Hepatocyte (in vitro differentiated cells): ENCODE results near the gene SERPINA3. TPM values are rescaled to one million over a fixed set of nuclear protein-coding genes. Genes with fewer than 3 reads are reported as not detected.

Experiments used
- DNase-seq: peaks from one replicate; pipeline ENCODE4 v3.0.0-alpha.2; 2016; ENCODE audit warnings: low spot score
- H2AFZ ChIP-seq: fragments of 200-600 bp; sonication (generic); 2 replicates; pipeline ENCODE4 v1.6.0; 2016; ENCODE audit warnings: antibody characterized with exemption, mild to moderate bottlenecking
- H3K27ac ChIP-seq: fragments of 200-600 bp; sonication (generic); 2 replicates; pipeline ENCODE4 v1.5.1; 2016; ENCODE audit warnings: mild to moderate bottlenecking
- H3K27me3 ChIP-seq: fragments of 200-600 bp; sonication (generic); 2 replicates; pipeline ENCODE4 v1.6.1; 2016
- H3K36me3 ChIP-seq: fragments of 200-600 bp; sonication (generic); replicated peaks from 2 replicates; pipeline ENCODE4 v1.5.1; 2016; ENCODE audit warnings: low read depth; ENCODE audit not compliant: insufficient read depth
- H3K4me1 ChIP-seq: fragments of 200-600 bp; sonication (generic); 2 replicates; pipeline ENCODE4 v1.5.1; 2016; ENCODE audit warnings: mild to moderate bottlenecking, moderate library complexity; ENCODE audit not compliant: insufficient read depth
- H3K4me2 ChIP-seq: fragments of 200-600 bp; sonication (generic); 2 replicates; pipeline ENCODE4 v1.6.0; 2016
- H3K4me3 ChIP-seq: fragments of 200-600 bp; sonication (generic); 2 replicates; pipeline ENCODE4 v1.5.1; 2016; ENCODE audit warnings: mild to moderate bottlenecking
- H3K79me2 ChIP-seq: fragments of 200-600 bp; sonication (generic); 2 replicates; pipeline ENCODE4 v1.6.0; 2017; ENCODE audit warnings: mild to moderate bottlenecking
- H3K9me2 ChIP-seq: fragments of 200-600 bp; sonication (generic); replicated peaks from 2 replicates; pipeline ENCODE4 v1.6.0; 2017; ENCODE audit warnings: mild to moderate bottlenecking; ENCODE audit not compliant: insufficient read depth
- H3K9me3 ChIP-seq: fragments of 200-600 bp; sonication (generic); 2 replicates; pipeline ENCODE4 v1.5.1; 2016; ENCODE audit warnings: low read depth, mild to moderate bottlenecking
- H4K20me1 ChIP-seq: fragments of 200-600 bp; sonication (generic); 2 replicates; pipeline ENCODE4 v1.6.0; 2016; ENCODE audit warnings: mild to moderate bottlenecking; ENCODE audit not compliant: insufficient read depth, poor library complexity, severe bottlenecking
- EZH2 ChIP-seq: fragments of 200-600 bp; sonication (generic); IDR thresholded peaks from 2 replicates; pipeline ENCODE4 v1.6.1; 2016; ENCODE audit warnings: antibody characterized with exemption, mild to moderate bottlenecking, borderline replicate concordance
- EZH2phosphoT487 ChIP-seq: fragments of 200-600 bp; sonication (generic); IDR thresholded peaks from one replicate; pipeline ENCODE4 v1.6.1; 2018; ENCODE audit warnings: antibody characterized with exemption, mild to moderate bottlenecking, low read depth, moderate library complexity; ENCODE audit not compliant: unreplicated experiment, severe bottlenecking
- WGBS: methylation state at CpG from one replicate; pipeline ENCODE4 v1.1.6; 2016; ENCODE audit warnings: low lambda C conversion rate; ENCODE audit errors: missing lambda C conversion rate; 5-methylcytosine and 5-hydroxymethylcytosine counted together
- polyA plus RNA-seq: library from polyadenylated mRNA; unstranded; fragments of >200 nt; fragmentation: Nextera tagmentation; extraction: Ambion mirVana; gene quantifications from 2 replicates; pipeline ENCODE4 v1.2.1, GENCODE V29; 2016
- total RNA-seq: library from RNA; depleted of rRNA; stranded (reverse); fragments of >200 nt; gene quantifications from 2 replicates; pipeline ENCODE4 v1.2.3, GENCODE V29; 2014
- TF ChIP-seq, protein P1 (sequence below): fragments of 200-600 bp; sonication (generic); IDR thresholded peaks from 2 replicates; pipeline ENCODE4 v1.5.1; 2016; ENCODE audit warnings: antibody characterized with exemption, mild to moderate bottlenecking; ENCODE audit not compliant: poor library complexity

The SERPINA3 gene
- total and polyA plus RNA-seq, 2 experiments from 2014 or later = 359 to 457 TPM

DNA sequence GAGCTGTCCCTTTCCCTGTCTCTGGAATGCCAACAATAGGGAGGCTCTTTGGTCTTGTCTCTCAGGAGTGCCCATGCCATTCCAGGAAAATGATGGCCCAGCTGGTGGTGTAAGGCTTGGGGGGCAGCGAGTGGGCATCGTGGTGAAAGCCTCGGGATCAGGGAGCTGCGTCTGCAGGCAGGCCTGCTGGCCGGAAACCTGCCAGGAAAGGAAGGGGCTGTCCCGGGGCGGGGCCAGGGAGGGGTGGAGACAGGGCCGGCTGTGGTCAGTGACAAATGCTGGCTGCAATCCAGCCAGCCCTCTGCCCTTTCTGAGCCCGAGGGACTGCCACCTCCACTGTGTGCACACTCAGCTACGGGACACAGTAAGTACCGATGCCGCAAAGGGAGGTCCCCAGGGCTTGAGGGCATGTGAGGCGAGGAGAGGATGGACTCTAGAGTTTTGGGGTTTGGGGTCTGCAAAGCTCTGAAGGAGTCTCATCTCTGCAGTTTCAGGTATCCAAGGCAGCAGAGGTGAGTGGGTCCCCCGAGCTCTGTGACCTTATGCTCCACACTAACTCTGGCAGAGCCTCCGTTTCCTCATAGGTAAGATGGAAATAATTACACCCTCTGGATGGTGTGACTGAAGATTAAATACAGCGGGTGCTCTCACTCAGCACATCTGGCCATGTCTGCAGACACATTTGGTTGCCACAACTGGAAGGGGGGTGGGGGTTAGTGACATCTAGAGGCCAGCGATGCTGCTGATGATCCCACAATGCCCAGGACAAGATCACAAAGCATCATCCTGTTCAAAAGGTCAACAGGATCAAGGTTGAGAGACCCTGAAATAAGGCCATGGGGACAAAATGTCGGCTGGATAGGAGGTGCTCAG lies 30.8 kb upstream of the SERPINA3 start, which contains the start of gene SERPINA5:
Gene SERPINA5 (plus strand): TSS at position 300 of the 873 bp plus-strand sequence. CDS start 5,937 bp downstream, outside the sequence.
- Histone ChIP-seq H2AFZ (no peak within 1 kb of the TSS), H3K9me2 (no peaks in the 10 kb centered on the region), H3K27ac (peak within 1 kb of the TSS; percentile 23), H3K9me3 (no peaks in the 10 kb centered on the region), H3K4me1 (peaks cover 10% of the 10 kb centered on the region), H3K36me3 (no peaks in the 10 kb centered on the region), H3K79me2 (no peaks in the 10 kb centered on the region), H3K4me3 (no peak within 1 kb of the TSS), H4K20me1 (no peaks in the 10 kb centered on the region), H3K27me3 (no peaks in the 10 kb centered on the region), H3K4me2 (peak within 1 kb of the TSS; percentile 51)
- WGBS = 67% methylated on average over 14 of the region's 18 CpGs
- peak; percentile 70 for DNase-seq
- TF ChIP-seq, protein P1, sequence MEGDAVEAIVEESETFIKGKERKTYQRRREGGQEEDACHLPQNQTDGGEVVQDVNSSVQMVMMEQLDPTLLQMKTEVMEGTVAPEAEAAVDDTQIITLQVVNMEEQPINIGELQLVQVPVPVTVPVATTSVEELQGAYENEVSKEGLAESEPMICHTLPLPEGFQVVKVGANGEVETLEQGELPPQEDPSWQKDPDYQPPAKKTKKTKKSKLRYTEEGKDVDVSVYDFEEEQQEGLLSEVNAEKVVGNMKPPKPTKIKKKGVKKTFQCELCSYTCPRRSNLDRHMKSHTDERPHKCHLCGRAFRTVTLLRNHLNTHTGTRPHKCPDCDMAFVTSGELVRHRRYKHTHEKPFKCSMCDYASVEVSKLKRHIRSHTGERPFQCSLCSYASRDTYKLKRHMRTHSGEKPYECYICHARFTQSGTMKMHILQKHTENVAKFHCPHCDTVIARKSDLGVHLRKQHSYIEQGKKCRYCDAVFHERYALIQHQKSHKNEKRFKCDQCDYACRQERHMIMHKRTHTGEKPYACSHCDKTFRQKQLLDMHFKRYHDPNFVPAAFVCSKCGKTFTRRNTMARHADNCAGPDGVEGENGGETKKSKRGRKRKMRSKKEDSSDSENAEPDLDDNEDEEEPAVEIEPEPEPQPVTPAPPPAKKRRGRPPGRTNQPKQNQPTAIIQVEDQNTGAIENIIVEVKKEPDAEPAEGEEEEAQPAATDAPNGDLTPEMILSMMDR = no peak
- TF ChIP-seq EZH2 (no peak), EZH2phosphoT487 (no peak)

DNA sequence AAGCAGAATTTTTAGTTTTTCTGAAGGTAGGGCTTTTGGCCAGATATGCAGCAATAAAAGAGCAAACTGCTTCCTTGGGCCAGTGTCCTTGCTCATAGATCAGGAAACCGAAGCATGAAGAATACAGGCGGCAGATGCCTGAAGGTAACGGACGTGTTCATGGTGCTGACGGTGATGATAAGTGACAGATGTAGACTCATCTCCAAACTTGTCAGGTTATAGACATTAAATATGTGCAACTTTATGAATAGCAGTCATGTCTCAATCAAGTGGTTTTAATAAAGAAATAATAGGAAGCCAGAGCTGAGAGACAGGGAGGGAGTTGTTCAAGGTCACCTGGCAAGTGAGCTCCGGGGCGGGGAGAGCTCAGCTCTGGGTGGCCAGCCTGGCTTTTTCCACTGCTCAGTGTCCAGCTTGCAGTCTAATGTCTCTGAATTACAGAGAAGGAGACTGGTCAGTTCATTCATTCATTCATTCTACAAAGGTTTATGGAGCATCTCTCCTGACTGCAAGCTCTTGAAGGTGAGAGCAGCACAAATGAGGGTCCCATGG lies 29.9 kb upstream of the SERPINA3 start:
- 78% methylated on average over 7 of the region's 7 CpGs for WGBS
- no peak for DNase-seq
- Histone ChIP-seq H3K4me1 (peaks cover 10% of the 10 kb centered on the region), H3K4me2 (peak overlapping the region; percentile 51), H3K9me2 (no peaks in the 10 kb centered on the region), H2AFZ (no peak overlapping the region), H3K9me3 (no peaks in the 10 kb centered on the region), H3K4me3 (no peak overlapping the region), H3K27me3 (no peaks in the 10 kb centered on the region), H3K79me2 (no peaks in the 10 kb centered on the region), H3K36me3 (no peaks in the 10 kb centered on the region), H3K27ac (peak overlapping the region; percentile 27), H4K20me1 (no peaks in the 10 kb centered on the region)
- TF ChIP-seq EZH2 (no peak), EZH2phosphoT487 (no peak)
- TF ChIP-seq, protein P1 = no peak

DNA sequence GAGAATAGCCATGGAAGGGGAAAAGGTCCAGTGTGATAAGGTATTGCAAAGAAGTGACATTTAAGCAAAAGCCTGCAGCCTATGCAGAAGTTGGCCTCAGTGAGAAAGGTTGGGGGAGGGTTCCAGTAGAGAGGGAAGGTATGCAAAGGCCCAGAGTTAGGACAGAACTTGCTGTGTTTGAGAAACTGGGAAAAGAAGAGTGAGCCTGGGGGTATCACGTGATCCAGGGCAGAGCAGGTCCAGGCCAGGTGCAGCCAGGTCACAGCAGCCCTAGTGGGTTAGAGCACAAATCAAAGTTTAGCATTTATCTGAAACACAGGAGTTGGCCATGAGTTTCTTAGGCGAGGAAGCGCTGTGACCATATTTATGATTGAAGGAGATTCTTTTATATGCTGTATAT lies 29.3 kb upstream of the SERPINA3 start:
- peak overlapping the region; percentile 51 for H3K4me2 ChIP-seq
- TF ChIP-seq EZH2phosphoT487 (no peak), EZH2 (no peak)
- TF ChIP-seq, protein P1 = no peak
- H3K9me3 ChIP-seq = no peaks in the 10 kb centered on the region
- H3K27me3 ChIP-seq = no peaks in the 10 kb centered on the region
- WGBS = 87% methylated on average over 3 of the region's 3 CpGs
- peaks cover 10% of the 10 kb centered on the region for H3K4me1 ChIP-seq
- no peaks in the 10 kb centered on the region for H3K36me3 ChIP-seq
- no peak overlapping the region for H2AFZ ChIP-seq
- no peaks in the 10 kb centered on the region for H3K9me2 ChIP-seq
- no peak overlapping the region for H3K4me3 ChIP-seq
- H4K20me1 ChIP-seq = no peaks in the 10 kb centered on the region
- H3K27ac ChIP-seq = peak overlapping the region; percentile 27
- DNase-seq = no peak
- no peaks in the 10 kb centered on the region for H3K79me2 ChIP-seq
